GM19035 (cell line): ENCODE results near the gene ATXN2L.
"Not testable (repeated sequence)": the region's sequence is repeated elsewhere in the genome, so short reads cannot be mapped to it uniquely, and the experiment has no call there.

Source experiments
- ATAC-seq: cut with Tn5 transposase; IDR thresholded peaks from one replicate; pipeline ENCODE4 v1.9.1; 2021; ENCODE audit not compliant: unreplicated experiment

The ATXN2L gene

DNA sequence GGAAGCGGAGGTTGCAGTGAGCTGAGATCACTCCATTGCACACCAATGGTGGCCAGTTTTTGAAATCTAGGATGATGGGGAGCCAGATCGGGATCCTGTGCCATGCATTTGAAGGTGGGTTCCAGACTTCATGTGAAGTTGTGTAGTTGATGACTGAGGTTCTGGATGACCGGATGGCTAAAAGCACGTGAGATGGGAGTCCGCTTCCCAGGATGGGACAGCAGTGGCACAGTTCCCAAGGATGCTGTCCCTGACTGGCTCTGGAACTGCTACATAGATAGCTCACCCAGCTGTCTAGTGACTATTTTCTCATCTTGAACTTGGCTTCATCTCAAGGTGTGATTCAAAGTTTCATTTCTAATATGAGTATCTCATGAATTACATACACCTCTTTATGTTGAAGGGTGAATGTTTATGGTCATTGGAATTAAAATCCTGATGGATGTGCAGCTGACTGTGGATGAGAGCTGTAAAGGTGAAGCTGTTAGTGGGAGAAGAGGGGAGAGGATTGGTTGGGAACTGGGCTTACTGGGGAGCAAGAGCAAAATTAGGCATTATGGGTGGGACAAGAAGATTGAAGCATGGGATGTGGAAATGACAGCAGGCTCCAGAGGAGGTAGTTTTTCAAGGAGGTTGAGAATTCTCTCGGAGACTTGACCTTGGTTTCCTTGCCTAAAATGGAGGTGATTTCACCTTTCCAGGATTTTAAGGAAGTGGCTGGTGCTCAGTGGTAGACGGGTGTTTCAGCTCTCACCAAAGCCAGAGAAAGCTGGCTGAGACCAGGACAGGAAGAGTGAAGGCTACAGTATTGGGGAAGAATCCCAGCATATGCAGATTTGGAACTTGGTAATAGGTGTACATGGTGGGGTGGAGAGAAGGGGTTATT is 15.1 kb downstream of the ATXN2L start:
- ATAC-seq, result no peak

DNA sequence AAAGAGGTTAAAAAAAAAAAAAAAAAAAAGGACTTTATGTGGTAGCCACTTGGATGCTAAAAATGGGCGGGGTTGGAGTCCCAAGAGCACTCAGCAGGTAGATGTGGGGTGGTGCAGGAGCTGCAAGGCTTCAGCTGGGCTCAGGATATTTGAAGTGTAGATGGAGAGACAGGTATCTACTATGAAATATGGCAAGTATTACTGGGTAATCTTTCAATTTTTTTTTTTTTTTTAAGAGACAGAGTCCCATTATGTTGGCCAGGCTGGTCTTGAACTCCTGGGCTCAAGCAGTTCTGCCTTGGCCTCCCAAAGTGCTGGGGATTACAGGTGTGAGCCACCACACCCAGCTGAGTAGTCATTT is 15.7 kb downstream of the ATXN2L start:
- no peak for ATAC-seq

DNA sequence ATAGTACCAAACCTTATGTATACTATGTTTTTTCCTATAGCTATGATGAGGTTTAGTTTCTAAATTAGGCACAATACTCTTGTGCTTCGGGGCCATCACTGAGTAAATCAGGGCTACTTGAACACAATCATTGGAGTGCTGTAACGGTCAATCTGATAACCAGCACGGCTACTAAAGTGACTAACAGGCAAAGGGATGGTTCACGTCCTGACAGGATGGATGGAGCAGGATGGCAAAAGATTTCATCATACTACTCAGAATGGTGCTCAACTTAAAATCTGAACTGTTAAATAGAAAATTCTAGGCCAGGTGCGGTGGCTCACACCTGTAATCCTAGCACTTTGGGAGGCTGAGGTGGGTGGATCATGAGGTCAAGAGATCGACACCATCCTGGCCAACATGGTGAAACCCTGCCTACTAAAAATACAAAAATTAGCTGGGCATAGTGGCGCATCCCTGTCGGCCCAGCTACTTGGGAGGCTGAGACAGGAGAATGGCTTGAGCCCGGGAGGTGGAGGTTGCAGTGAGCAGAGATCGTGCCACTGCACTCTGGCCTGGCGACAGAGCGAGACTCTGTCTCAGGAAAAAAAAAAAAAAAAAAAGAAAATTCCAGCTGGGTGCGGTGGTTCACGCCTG is 16.3 kb downstream of the ATXN2L start:
- ATAC-seq, result no peak

DNA sequence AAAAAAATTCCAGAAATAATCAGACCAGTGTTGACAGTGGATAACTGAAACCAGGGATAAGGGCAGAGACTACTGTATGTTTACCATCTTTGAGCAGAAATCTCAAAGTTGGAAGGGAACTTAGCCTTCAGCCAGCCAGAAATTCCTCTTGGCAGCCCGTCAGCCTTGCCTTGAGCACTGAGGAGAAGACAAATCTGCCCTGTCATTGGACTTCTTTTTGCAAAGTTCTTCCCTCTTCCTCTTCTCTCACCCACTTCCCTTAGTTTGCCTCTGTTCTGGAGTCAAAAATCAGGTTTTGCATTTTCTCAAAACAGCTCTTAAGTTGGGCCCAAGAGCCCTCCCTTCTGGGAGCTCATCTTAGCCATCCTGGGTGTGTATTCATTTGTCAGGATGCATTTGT is 17.1 kb downstream of the ATXN2L start:
- ATAC-seq, result no peak

DNA sequence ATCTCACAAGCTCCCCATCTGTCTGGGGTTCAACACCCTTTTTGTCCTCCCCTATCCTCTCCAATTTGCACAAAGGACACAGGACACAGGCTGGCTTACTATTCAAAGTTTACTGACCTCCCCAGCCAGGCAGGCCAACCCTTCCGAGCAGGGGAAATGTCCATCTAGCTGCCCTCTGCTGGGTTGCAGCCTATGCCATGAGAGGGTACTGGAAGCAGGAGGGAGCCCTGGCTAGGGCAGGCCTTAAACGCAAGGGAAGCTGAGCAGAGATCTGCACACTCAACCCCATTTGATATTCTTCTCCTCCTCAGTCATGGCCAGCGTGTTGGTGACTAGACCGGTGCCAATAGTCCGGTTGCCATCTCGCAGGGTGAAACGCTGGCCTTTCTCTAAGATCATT is 19.9 kb downstream of the ATXN2L start:
- no peak for ATAC-seq

DNA sequence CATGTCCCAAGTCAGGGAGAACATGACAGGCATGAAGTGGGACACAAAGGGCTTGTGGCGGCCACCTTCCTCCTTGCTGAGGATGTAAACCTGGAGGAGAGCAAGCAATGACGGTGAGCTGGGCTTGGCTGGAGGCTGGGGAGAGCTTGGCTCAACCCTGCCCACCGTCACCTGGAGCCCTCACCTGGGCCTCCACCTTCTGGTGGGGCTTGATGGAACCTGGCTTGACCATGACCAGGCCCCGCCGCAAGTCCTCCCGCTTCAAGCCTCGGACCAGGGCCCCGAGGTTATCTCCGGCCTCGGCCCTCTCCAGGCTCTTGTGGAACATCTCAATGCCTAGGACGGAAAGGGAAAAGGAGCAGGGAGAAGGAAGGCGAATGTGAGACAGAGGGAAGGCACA is 21.0 kb downstream of the ATXN2L start:
- ATAC-seq, result no peak

DNA sequence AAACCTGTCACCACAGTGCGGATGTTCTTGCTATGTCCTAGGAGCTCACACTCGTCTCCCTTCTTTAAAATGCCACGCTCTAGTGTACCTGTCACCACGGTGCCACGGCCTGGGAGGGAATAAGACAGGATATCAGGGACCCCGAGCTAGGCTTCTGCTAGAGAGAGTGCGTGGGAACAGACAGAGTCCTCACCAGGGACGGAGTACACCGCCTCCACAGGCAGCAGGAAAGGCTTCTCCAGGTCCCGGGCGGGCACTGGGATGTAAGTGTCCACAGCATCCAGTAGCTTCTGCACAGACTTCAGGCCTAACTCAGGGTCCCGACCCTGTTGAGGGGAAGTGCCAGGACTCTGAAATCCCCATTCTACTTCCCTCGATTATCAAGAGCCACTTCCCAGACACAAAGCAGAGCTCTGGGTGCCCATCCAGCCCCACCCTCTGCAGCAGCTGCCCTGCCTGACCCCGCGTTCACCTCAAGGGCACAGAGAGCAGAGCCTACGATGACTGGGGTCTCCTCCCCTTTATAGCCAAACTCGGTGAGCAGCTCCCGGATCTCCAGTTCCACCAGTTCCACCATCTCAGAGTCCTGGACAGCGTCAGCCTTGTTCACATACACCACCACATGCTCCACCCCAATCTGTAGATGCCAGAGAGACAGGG is 21.6 kb downstream of the ATXN2L start:
- ATAC-seq, result no peak

DNA sequence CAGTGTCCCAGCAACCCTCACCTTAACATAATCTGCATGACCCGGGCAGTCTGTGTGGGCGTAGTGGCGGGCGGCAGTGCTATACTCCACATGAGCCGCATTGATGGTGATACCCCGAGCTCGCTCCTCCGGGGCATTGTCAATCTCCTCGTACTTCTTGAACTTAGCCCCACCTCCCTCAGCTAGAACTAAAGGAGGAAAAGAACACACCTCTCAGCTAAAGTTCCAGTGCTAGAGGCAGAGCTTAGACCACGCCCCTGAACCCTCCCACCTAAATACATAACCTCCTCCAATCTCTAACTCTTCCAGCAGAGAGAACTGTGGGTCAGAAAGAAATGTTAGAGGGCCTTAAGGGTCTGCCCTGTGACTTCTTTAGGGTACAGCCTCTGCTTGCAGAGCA is 22.5 kb downstream of the ATXN2L start:
- no peak for ATAC-seq

DNA sequence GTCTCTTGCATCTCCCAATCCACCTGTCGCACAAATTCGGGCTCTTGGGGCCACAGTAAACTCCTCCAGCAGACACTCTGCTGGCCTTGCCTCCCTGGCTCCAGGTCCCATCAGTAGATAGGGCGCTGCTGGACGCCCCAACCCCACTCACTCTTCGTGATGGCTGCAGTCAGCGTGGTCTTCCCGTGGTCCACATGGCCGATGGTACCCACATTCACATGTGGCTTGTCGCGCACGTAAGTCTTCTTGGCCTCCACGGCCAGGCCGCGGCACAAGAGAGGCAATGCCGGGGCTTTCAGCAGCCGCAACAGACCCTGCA is 22.9 kb downstream of the ATXN2L start:
- ATAC-seq, result peak; percentile 4

DNA sequence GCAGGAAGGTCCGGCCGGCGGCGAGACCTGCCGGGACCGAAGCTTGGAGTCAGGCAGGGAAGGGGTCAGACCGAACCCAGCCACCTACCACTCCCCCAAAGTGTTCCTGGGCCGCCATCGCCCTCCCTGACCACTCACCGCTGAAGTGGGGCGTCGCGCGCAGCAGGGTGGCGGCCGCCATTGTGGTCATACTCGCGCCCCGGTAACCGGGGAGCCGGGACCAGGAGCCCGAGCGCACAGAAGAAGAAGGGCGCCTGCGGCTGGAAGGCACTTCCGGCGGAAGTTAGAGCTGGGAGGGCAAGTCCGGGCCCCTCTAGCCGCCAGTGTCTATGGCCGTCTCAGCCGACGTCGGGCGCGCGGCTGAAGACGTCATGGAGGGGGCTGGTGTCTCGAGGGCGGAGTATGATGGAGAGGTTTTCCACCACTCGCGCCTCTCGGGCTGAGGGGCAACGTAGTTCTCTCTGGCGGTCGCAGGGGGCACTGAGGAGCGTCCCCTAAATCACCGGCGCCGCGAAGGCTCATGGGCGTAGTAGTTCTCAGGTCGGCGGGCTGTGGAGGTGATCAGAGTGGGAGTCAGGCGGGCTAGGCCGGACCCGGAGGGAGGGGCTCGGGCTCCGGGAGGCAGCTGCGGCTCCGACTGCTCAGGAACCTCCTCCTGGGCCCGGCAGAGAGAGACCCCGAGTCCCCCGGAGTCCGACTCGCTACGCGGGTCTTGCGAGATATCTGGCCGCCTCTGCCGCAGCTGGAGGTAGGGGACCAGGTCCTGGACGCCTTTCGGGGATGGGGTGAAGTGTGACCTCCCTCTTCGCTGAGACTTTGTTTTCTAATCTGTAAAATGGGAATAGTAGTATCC is 23.5 kb downstream of the ATXN2L start, which contains the start of gene TUFM:
Gene TUFM (minus strand): TSS at position 269 of the 853 bp plus-strand sequence. CDS start 79 bp downstream, at position 190.
- peak; percentile 87 for ATAC-seq

DNA sequence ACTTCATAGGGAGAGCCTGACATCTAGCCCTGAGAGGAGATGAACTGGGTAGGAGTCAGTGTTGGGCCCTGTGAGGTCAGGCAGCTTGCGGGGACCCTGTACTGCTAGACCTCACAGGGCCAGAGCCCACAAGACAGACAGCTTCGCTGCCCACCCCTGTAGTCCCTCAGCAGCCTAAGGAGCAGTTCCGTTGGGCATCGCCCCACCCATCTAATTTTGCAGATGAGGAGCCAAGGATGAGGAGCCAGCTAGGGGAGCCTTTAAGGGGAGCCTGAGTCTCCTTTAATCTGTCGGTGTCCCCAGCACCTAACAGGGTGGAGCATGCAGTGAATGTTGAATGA is 24.1 kb downstream of the ATXN2L start:
- peak; percentile 7 for ATAC-seq

DNA sequence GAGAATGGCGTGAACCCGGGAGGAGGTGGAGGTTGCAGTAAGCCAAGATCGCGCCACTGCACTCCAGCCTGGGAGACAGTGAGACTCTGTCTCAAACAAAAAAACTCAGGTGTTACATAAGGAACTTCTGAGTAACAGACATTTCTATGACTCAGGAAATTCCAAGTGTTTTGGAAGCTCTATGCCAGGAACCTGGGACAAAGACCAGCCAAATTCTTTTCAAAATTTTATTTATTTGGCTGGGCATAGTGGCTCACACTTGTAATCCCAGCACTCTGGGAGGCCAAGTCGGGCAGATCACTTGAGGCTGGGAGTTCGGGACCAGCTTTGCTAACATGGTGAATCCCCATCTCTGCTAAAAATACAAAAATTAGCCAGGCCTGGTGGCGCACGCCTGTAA is 35.6 kb downstream of the ATXN2L start:
- ATAC-seq, result no peak

DNA sequence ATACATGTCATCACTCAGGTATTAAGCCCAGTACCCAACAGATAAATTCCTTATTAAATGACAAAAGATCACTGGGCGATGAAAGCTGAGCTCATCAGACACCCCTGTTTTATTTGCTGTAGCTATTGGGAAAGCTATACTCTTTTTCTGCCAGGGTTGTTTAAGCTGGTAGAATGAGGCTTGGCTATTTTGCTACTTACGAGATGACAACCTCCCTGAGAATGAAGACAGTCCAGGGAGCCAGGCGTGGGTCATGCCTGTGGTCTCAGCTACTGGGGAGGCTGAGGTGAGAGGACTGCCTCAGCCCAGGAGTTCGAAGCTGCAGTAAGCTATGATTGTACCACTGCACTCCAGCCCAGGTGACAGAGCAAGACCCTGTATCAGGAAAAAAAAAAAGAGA is 36.5 kb downstream of the ATXN2L start:
- ATAC-seq, result no peak

DNA sequence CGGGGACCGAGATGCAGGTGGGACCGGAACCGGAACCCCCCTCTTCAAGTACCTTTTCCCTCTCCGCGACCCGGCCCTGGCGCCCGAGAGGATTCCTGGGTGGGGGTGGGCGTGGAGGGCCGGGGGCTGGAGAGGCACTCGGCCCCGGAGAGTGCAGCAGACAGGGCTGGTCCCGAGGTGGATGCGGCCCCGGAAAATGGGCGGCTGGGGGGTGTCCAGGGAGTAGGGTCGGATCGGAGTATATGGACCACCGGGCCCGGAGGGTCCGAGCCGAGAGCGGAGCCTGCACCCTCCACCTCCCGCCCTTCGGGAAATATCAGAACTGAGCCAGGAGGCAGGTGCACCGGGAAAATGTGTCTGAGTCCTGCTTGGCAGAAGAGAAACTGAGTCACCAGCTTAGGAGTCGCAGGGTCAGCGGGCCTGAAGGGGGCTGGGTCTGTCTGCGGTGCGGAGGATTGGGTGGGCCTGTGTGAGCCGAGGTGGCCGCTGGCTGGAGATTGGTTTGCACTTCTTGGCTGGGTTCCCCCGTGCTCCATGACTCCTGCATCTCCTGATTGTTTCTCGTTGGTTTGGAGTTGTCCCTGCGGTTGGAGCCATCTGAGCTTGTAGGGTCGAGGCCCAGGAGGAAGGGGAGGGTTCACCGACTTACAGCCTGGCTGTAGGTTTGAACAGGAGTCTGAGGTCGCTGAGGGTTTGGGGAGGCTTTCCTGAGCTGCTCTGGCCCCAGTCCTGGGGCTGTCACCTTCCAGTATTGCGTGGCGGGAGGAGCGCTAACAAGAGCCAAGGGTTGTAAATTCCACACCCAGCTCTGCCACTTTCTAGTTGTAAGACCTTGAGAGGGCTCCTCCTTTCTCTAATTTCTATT is 41.4 kb downstream of the ATXN2L start:
- peak; percentile 6 for ATAC-seq

DNA sequence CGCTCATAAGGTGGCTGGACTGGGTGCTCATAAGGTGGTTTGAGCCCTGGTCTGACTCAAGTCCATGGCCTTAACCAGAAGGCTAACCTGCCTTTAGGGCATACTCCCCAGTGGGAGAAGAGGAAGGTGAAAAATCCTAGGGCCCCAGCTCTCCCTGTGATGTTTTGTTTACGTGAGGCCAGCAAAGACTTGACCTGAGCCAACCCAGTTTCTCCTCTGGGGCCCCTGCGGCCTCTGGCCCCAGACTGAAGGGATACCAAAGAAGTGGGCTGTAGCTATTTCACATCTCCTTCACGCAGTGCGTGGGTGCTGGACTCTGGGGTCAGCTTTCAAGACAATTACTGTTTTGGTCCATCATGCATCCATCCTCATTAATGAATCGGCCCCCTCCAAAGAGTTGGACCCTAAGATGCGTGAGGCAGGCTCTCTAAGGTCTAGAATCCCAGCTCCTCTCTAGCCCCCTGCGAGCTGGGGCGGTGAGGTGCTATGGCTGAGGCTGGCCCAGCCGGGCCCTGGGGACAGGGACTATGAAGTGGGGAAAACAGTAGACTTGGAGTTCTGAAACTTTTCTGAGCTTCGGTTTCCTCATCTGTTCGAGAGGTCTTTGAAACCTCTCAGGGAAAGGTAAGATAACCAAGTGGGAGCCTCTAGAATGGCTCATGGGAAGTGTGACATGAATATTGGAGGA is 42.3 kb downstream of the ATXN2L start:
- no peak for ATAC-seq

DNA sequence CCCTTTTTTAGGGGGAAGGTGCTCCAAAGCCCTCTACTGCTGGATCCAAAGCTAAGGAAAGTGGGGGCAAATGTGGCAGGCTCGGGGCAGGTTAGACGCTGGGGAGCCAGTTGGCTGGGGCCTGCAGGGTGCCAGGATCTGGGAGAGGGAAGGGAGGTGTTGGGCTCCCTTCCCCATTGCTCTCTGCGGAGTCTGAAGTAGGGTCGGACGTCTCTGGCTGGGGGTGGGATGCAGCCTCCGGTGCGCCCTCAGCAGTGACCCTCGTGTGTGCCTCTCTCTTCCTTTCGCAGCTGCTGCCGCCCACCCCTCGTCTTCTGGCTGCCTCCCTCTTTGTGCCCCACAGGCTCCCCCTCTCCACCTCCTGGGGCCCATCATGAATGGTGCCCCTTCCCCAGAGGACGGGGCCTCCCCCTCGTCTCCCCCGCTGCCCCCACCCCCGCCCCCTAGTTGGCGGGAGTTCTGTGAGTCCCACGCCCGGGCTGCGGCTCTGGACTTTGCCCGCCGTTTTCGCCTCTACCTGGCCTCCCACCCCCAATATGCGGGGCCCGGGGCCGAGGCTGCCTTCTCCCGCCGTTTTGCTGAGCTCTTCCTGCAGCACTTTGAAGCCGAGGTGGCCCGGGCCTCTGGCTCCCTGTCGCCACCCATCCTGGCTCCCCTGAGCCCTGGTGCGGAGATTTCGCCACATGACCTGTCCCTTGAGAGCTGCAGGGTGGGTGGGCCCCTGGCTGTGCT is 43.1 kb downstream of the ATXN2L start:
- ATAC-seq, result no peak

DNA sequence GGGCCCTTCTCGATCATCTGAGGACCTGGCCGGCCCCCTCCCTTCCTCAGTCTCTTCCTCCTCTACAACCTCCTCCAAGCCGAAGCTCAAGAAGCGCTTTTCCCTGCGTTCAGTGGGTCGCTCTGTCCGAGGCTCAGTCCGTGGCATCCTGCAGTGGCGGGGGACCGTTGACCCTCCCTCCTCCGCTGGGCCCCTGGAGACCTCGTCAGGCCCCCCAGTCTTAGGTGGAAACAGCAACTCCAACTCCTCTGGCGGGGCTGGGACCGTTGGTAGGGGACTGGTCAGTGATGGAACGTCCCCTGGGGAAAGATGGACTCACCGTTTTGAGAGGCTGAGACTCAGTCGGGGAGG is 43.6 kb downstream of the ATXN2L start:
- ATAC-seq, result no peak

DNA sequence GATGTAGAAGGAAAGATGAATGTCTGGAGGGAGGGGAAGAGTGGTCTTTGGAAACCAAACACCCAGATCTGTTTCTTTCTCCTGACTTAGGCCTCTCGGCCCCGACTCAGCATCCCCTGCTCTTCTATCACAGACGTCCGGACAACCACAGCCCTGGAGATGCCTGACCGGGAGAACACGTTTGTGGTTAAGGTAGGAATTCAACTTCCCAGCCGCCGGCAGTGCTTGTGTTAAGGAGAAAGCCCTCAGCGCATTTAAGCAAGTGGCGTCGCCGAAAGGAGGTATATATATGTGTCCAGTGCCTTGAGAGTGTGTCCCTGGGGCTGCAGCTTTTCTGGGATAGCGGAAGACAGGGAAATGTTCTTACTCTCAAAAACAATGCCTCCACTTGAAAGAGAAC is 44.4 kb downstream of the ATXN2L start:
- no peak for ATAC-seq

DNA sequence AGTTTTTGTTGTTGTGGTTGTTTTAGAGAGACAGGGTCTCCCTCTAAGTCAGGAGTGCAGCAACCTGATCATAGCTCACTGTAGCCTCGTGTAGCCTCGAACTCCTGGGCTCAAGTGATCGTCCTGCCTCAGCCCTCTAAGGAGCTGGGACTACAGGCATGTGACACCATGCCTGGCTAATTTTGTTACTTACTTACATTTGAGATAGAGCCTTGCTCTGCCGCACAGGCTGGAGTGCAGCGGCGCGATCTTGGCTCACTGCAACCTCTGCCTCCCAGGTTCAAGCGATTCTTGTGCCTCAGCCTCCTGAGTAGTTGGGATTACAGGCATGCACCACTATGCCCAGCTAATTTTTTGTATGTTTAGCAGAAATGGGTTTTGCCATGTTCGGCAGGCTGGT is 44.8 kb downstream of the ATXN2L start:
- ATAC-seq, result not testable (repeated sequence)
